HepG2 (cell line): Measurements from ENCODE around the gene SPRED2. TPM values are rescaled to one million over a fixed set of nuclear protein-coding genes. Genes with fewer than 3 reads are reported as not detected.

Experiments used
- CCAR2 ChIP-seq: fragments of 200-400 bp; formaldehyde crosslinking; optimal IDR thresholded peaks from 2 replicates; pipeline ENCODE3; 2018; ENCODE audit warnings: low read depth, mild to moderate bottlenecking, low read length, moderate library complexity
- E2F5 ChIP-seq: sonication (generic); formaldehyde crosslinking; conservative IDR thresholded peaks from 2 replicates; pipeline ENCODE4 v1.4.0; 2020; ENCODE audit warnings: missing genetic modification reagents
- ELF1 ChIP-seq: sonication (generic); formaldehyde crosslinking; IDR thresholded peaks from 2 replicates; pipeline ENCODE4 v1.4.0; 2020; ENCODE audit warnings: missing genetic modification reagents
- GZF1 ChIP-seq: sonication (generic); formaldehyde crosslinking; IDR thresholded peaks from 2 replicates; pipeline ENCODE4 v1.5.1; 2020; ENCODE audit warnings: mild to moderate bottlenecking, missing genetic modification reagents
- JDP2 ChIP-seq: sonication (generic); formaldehyde crosslinking; IDR thresholded peaks from 2 replicates; pipeline ENCODE4 v1.8.1; 2022; ENCODE audit warnings: missing genetic modification reagents, borderline replicate concordance
- KDM5A ChIP-seq: fragments of 200-600 bp; sonication (generic); IDR thresholded peaks from 2 replicates; pipeline ENCODE4 v1.7.0; 2018; ENCODE audit warnings: antibody characterized with exemption, mild to moderate bottlenecking, low read length, borderline replicate concordance
- LCORL ChIP-seq, 2 experiments: fragments of 450-650 bp in 1 of 2; sonication (generic) in 1 of 2; formaldehyde crosslinking in 1 of 2; IDR thresholded peaks; 2 replicates each; pipeline versions ENCODE4 v1.5.0 to v1.6.1; 2017 to 2020; ENCODE audit warnings: antibody characterized with exemption in 1 of 2, missing genetic modification reagents in 1 of 2
- MTA3 ChIP-seq: sonication (generic); formaldehyde crosslinking; IDR thresholded peaks from 2 replicates; pipeline ENCODE4 v1.4.0; 2020; ENCODE audit warnings: missing genetic modification reagents
- NFIC ChIP-seq: IDR thresholded peaks from 2 replicates; pipeline ENCODE4 v1.6.1; 2012; ENCODE audit warnings: mild to moderate bottlenecking, low read length, inconsistent platforms
- RARG ChIP-seq: sonication (generic); formaldehyde crosslinking; IDR thresholded peaks from 2 replicates; pipeline ENCODE4 v1.4.0; 2020; ENCODE audit warnings: low read depth, mild to moderate bottlenecking, missing genetic modification reagents
- SNAPC2 ChIP-seq: sonication (generic); formaldehyde crosslinking; IDR thresholded peaks from 2 replicates; pipeline ENCODE4 v1.8.1; 2022; ENCODE audit warnings: mild to moderate bottlenecking, missing genetic modification reagents
- TBX2 ChIP-seq: sonication (generic); formaldehyde crosslinking; IDR thresholded peaks from 2 replicates; pipeline ENCODE4 v1.5.0; 2020; ENCODE audit warnings: missing genetic modification reagents, mild to moderate bottlenecking, borderline replicate concordance
- polyA plus RNA-seq, 8 experiments: library from polyadenylated mRNA; depleted of rRNA in 3 of 8; stranded (reverse) in 7 of 8; unstranded in 1 of 8; fragments of >200 nt; fragmentation: Illumina TruSeq in 4 of 8; extraction: Trizol in 4 of 8; gene quantifications; 2 replicates each; pipeline versions ENCODE4 v1.2.1 to v1.2.3, GENCODE V29; 2011 to 2016; ENCODE audit warnings: low read depth in 4 of 8, missing spikeins in 1 of 8, mixed read lengths in 1 of 8; ENCODE audit not compliant: insufficient read depth in 1 of 8
- total RNA-seq, 5 experiments: library from RNA; depleted of rRNA; stranded (reverse); fragments of >200 nt; fragmentation: Illumina TruSeq; extraction: Trizol; gene quantifications; 2 replicates each; pipeline ENCODE4 v1.2.3, GENCODE V29; 2016; ENCODE audit warnings: low read depth in 1 of 5
- TF ChIP-seq, protein P1 (sequence below): sonication (generic); formaldehyde crosslinking; IDR thresholded peaks from 2 replicates; pipeline ENCODE4 v1.4.0; 2020; ENCODE audit warnings: missing genetic modification reagents

SPRED2 gene
- total and polyA plus RNA-seq, 2 of the 13 experiments (the other 11 are each of a cell fraction or from before 2014, with no cell fraction given): 13.0 to 37.0 TPM

DNA sequence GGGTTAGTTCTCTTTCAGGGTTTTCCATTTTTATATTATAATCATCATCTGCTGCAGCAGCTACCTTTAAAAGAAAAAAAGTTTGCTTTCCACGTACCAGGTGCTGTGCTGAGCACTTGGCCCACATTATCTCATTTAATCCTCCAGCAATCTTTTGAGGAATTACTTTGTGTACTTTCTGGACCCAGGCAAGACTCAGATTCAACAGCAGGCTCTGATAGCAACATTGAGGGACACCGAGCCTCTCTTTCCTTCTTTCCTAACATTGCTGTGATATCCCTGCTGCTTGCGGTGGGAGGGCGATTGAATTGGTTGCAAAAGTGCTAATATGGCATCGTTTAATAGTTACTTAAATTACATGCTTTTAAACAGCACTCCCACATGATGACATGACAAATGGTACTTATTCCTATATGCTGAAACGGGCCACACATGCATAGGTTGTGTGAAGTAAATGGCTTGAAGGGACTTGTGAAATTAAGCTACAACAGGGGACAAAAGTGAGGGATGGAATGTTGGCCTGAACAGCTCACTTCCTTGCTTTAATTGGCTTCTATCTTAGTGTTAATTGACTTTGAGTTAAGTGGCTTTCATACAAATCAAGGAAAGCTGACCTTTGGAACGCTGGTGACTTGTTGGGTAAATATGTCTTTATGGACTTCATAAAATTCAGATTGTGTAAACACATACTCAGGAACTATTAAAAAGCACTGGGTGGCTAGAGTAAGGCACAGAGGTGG, 21.2 kb downstream of the SPRED2 start (continued):
- TF ChIP-seq TBX2 (CRISPR knock-in tag) (peak; percentile 71; the same call in 1 of the 2 replicates), RARG (no peak), NFIC (no peak), SNAPC2 (peak; percentile 35; the same call in 1 of the 2 replicates), LCORL (IDR thresholded peaks at IDR 0.05) (no peak), LCORL (CRISPR knock-in tag; IDR thresholded peaks at IDR 0.05) (0 out of 2 replicates have a peak, but pooled peaks have one; percentile 36), GZF1 (no peak), ELF1 (CRISPR knock-in tag) (0 out of 2 replicates have a peak, but pooled peaks have one; percentile 15), E2F5 (CRISPR knock-in tag) (no peak), KDM5A (no peak), MTA3 (CRISPR knock-in tag) (no peak), CCAR2 (no peak), JDP2 (CRISPR knock-in tag) (no peak)
- TF ChIP-seq, protein P1, sequence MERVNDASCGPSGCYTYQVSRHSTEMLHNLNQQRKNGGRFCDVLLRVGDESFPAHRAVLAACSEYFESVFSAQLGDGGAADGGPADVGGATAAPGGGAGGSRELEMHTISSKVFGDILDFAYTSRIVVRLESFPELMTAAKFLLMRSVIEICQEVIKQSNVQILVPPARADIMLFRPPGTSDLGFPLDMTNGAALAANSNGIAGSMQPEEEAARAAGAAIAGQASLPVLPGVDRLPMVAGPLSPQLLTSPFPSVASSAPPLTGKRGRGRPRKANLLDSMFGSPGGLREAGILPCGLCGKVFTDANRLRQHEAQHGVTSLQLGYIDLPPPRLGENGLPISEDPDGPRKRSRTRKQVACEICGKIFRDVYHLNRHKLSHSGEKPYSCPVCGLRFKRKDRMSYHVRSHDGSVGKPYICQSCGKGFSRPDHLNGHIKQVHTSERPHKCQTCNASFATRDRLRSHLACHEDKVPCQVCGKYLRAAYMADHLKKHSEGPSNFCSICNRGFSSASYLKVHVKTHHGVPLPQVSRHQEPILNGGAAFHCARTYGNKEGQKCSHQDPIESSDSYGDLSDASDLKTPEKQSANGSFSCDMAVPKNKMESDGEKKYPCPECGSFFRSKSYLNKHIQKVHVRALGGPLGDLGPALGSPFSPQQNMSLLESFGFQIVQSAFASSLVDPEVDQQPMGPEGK (CRISPR knock-in tag): 0 out of 2 replicates have a peak, but pooled peaks have one; percentile 10
